ENCODE measurements around the gene SIRPA. TPM values are rescaled to one million over a fixed set of nuclear protein-coding genes. Genes with fewer than 3 reads are reported as not detected.

The SIRPA gene
- total RNA-seq, 1 experiment from 2014 or later: 8.9 TPM

GRCh38 chr20:1883986-1884385 is 11.2 kb upstream of the SIRPA start:
- DNase-seq (ENCODE audit: low spot score): no peak
- ChIA-PET CTCF (no interaction called here), POLR2A (no interaction called here)
- no peak overlapping the region for H3K27ac Mint-ChIP-seq
- no peaks in the 10 kb centered on the region for H3K9me3 Mint-ChIP-seq
- H3K27me3 Mint-ChIP-seq (ENCODE audit: low read depth): peaks cover 5% of the 10 kb centered on the region; the same call in 1 of the 2 replicates
- ATAC-seq: no peak
- H3K4me3 Mint-ChIP-seq: no peak overlapping the region
- H3K4me1 Mint-ChIP-seq: peaks cover 23% of the 10 kb centered on the region
- H3K36me3 Mint-ChIP-seq: no peaks in the 10 kb centered on the region
- TF ChIP-seq GRHL2 (CRISPR knock-in tag; IDR thresholded peaks at IDR 0.05; ENCODE audit: insufficient replicate concordance, severe bottlenecking) (no peak), ETV6 (CRISPR knock-in tag; IDR thresholded peaks at IDR 0.05) (no peak), FOXJ3 (CRISPR knock-in tag; IDR thresholded peaks at IDR 0.05; ENCODE audit: borderline replicate concordance) (no peak), CTCF (IDR thresholded peaks at IDR 0.05) (no peak), PRDM15 (CRISPR knock-in tag; IDR thresholded peaks at IDR 0.05) (no peak), JUN (CRISPR knock-in tag; IDR thresholded peaks at IDR 0.05) (no peak), SOX15 (CRISPR knock-in tag; IDR thresholded peaks at IDR 0.05) (no peak), ZNF425 (CRISPR knock-in tag; conservative IDR thresholded peaks at IDR 0.05) (no peak), FOXP4 (CRISPR knock-in tag; IDR thresholded peaks at IDR 0.05) (no peak), ZBTB21 (CRISPR knock-in tag; IDR thresholded peaks at IDR 0.05; ENCODE audit: borderline replicate concordance) (no peak), NFE2L1 (CRISPR knock-in tag; IDR thresholded peaks at IDR 0.05) (no peak)

- ATAC-seq: no peak
- Mint-ChIP-seq H3K27ac (no peak overlapping the region), H3K9me3 (no peaks in the 10 kb centered on the region), H3K4me1 (peaks cover 18% of the 10 kb centered on the region), H3K36me3 (no peaks in the 10 kb centered on the region), H3K27me3 (ENCODE audit: low read depth) (peaks cover 1% of the 10 kb centered on the region; the same call in 1 of the 2 replicates), H3K4me3 (no peak overlapping the region)
- ChIA-PET POLR2A (no interaction called here), CTCF (interaction anchor here (0.5 kb wide), 1 partner anchor 1438 kb away, joined by 5 read pairs; no protein-coding TSS in a partner anchor)
- DNase-seq (ENCODE audit: low spot score): no peak
- no peak for TF ChIP-seq ZBTB43 (CRISPR knock-in tag; IDR thresholded peaks at IDR 0.05)
- no peak for TF ChIP-seq ZMAT4 (CRISPR knock-in tag; IDR thresholded peaks at IDR 0.05)
- no peak for TF ChIP-seq SP1 (CRISPR knock-in tag; conservative IDR thresholded peaks at IDR 0.05)
- TF ChIP-seq ZNF121 (CRISPR knock-in tag; IDR thresholded peaks at IDR 0.05): no peak
- no peak for TF ChIP-seq NR3C1 (CRISPR knock-in tag; conservative IDR thresholded peaks at IDR 0.05; ENCODE audit: low read depth)
- TF ChIP-seq ATF1 (CRISPR knock-in tag; IDR thresholded peaks at IDR 0.05): no peak
- no peak for TF ChIP-seq ZNF263 (CRISPR knock-in tag; IDR thresholded peaks at IDR 0.05; ENCODE audit: low read depth)
- TF ChIP-seq ZSCAN18 (CRISPR knock-in tag; IDR thresholded peaks at IDR 0.05): no peak
- no peak for TF ChIP-seq FOXK1 (CRISPR knock-in tag; IDR thresholded peaks at IDR 0.05)
- TF ChIP-seq JAZF1 (CRISPR knock-in tag; IDR thresholded peaks at IDR 0.05): no peak
- no peak for TF ChIP-seq HMGA2 (CRISPR knock-in tag; IDR thresholded peaks at IDR 0.05)
- TF ChIP-seq TCF7 (CRISPR knock-in tag; IDR thresholded peaks at IDR 0.05; ENCODE audit: low read depth): no peak
- no peak for TF ChIP-seq NFATC4 (CRISPR knock-in tag; IDR thresholded peaks at IDR 0.05)
- no peak for TF ChIP-seq CREB1 (CRISPR knock-in tag; IDR thresholded peaks at IDR 0.05)
Measured at GRCh38 chr20:1885254-1885653, 10.0 kb upstream of the SIRPA start.
